WTC11 (cell line): Measurements from ENCODE around the gene WDR1. TPM values are rescaled to one million over a fixed set of nuclear protein-coding genes. Genes with fewer than 3 reads are reported as not detected.
A peak's percentile ranks its signal among the peaks of the same experiment; 100 is the strongest.

Experiments used
- ATAC-seq: fragments of 200-7000 bp; cut with Tn5 transposase; 2 replicates; pipeline ENCODE4 v1.10.0; 2021; ENCODE audit warnings: mild to moderate bottlenecking, moderate library complexity
- CTCF ChIA-PET: fragments of 300-600 bp; sonication (Branson Sonifier 250); formaldehyde crosslinking; loops from one replicate; lab custom pipeline; 2021; ENCODE audit warnings: antibody characterized with exemption; lab: Charles Lee
- POLR2A ChIA-PET: fragments of 350-600 bp; sonication (Branson Sonifier 250); formaldehyde crosslinking; loops from one replicate; lab custom pipeline; 2021; ENCODE audit warnings: antibody characterized with exemption; lab: Charles Lee
- DNase-seq: peaks from one replicate; pipeline ENCODE4 v3.0.0; 2021; ENCODE audit warnings: low spot score
- H3K27ac Mint-ChIP-seq: 2 replicates; pipeline ENCODE4 v1.8.0; 2021; ENCODE audit warnings: mixed read lengths
- H3K27me3 Mint-ChIP-seq: 2 replicates; pipeline ENCODE4 v1.8.0; 2021; ENCODE audit warnings: low read depth, mild to moderate bottlenecking, moderate library complexity, mixed read lengths
- H3K36me3 Mint-ChIP-seq: 2 replicates; pipeline ENCODE4 v1.8.0; 2021; ENCODE audit warnings: mixed read lengths
- H3K4me1 Mint-ChIP-seq: 2 replicates; pipeline ENCODE4 v1.8.0; 2022; ENCODE audit warnings: mixed read lengths
- H3K4me3 Mint-ChIP-seq: 2 replicates; pipeline ENCODE4 v1.8.0; 2021; ENCODE audit warnings: mild to moderate bottlenecking, moderate library complexity, mixed read lengths
- H3K9me3 Mint-ChIP-seq: 2 replicates; pipeline ENCODE4 v1.8.0; 2021; ENCODE audit warnings: mixed read lengths
- ATF1 ChIP-seq: sonication (generic); formaldehyde crosslinking; IDR thresholded peaks from 2 replicates; pipeline ENCODE4 v1.8.1; 2023; ENCODE audit warnings: mild to moderate bottlenecking, moderate library complexity, missing genetic modification reagents
- FOXP1 ChIP-seq: sonication (generic); formaldehyde crosslinking; IDR thresholded peaks from 2 replicates; pipeline ENCODE4 v1.8.0; 2022; ENCODE audit warnings: missing genetic modification reagents, mild to moderate bottlenecking, moderate library complexity, borderline replicate concordance
- GRHL2 ChIP-seq: fragments of 250-450 bp; sonication (Bioruptor Pico); IDR thresholded peaks from 2 replicates; pipeline ENCODE4 v1.8.0; 2022; ENCODE audit warnings: mild to moderate bottlenecking, moderate library complexity; ENCODE audit not compliant: insufficient replicate concordance, severe bottlenecking
- JUN ChIP-seq: sonication (generic); formaldehyde crosslinking; IDR thresholded peaks from 2 replicates; pipeline ENCODE4 v1.8.0; 2023; ENCODE audit warnings: mild to moderate bottlenecking, missing genetic modification reagents
- MXD4 ChIP-seq: fragments of 250-450 bp; sonication (Bioruptor Pico); IDR thresholded peaks from 2 replicates; pipeline ENCODE4 v1.8.0; 2021; ENCODE audit warnings: mild to moderate bottlenecking, moderate library complexity, borderline replicate concordance
- ZNF416 ChIP-seq: fragments of 250-450 bp; sonication (Bioruptor Pico); IDR thresholded peaks from 2 replicates; pipeline ENCODE4 v1.9.0; 2021; ENCODE audit warnings: mild to moderate bottlenecking, inconsistent platforms
- ZNF671 ChIP-seq: fragments of 250-450 bp; sonication (Bioruptor Pico); IDR thresholded peaks from 2 replicates; pipeline ENCODE4 v1.8.0; 2021; ENCODE audit warnings: mild to moderate bottlenecking
- total RNA-seq: library from RNA; stranded (reverse); gene quantifications from 3 replicates; pipeline ENCODE4 v1.2.3, GENCODE V29; 2021
- TF ChIP-seq, protein P1 (sequence below): sonication (generic); formaldehyde crosslinking; IDR thresholded peaks from 2 replicates; pipeline ENCODE4 v1.8.1; 2022; ENCODE audit warnings: mild to moderate bottlenecking, moderate library complexity, missing genetic modification reagents
- TF ChIP-seq, protein P2 (sequence below): sonication (generic); formaldehyde crosslinking; IDR thresholded peaks from 2 replicates; pipeline ENCODE4 v1.8.0; 2023; ENCODE audit warnings: missing genetic modification reagents
- TF ChIP-seq, protein P3 (sequence below): fragments of 250-450 bp; sonication (Bioruptor Pico); IDR thresholded peaks from 2 replicates; pipeline ENCODE4 v1.9.0; 2021; ENCODE audit warnings: mild to moderate bottlenecking
- TF ChIP-seq, protein P4 (sequence below): sonication (generic); formaldehyde crosslinking; IDR thresholded peaks from 2 replicates; pipeline ENCODE4 v1.8.1; 2023; ENCODE audit warnings: mild to moderate bottlenecking, missing genetic modification reagents
- TF ChIP-seq, protein P5 (sequence below): sonication (generic); formaldehyde crosslinking; IDR thresholded peaks from 2 replicates; pipeline ENCODE4 v1.8.1; 2023; ENCODE audit warnings: mild to moderate bottlenecking, missing genetic modification reagents, moderate library complexity
- TF ChIP-seq, protein P6 (sequence below): sonication (generic); formaldehyde crosslinking; IDR thresholded peaks from 2 replicates; pipeline ENCODE4 v1.8.1; 2022; ENCODE audit warnings: missing genetic modification reagents, borderline replicate concordance
- TF ChIP-seq, protein P7 (sequence below): fragments of 200-600 bp; IDR thresholded peaks from 2 replicates; pipeline ENCODE4 v1.8.0; 2022; ENCODE audit warnings: antibody characterized with exemption

The WDR1 gene
- total RNA-seq, 1 experiment from 2014 or later: 288 TPM

DNA sequence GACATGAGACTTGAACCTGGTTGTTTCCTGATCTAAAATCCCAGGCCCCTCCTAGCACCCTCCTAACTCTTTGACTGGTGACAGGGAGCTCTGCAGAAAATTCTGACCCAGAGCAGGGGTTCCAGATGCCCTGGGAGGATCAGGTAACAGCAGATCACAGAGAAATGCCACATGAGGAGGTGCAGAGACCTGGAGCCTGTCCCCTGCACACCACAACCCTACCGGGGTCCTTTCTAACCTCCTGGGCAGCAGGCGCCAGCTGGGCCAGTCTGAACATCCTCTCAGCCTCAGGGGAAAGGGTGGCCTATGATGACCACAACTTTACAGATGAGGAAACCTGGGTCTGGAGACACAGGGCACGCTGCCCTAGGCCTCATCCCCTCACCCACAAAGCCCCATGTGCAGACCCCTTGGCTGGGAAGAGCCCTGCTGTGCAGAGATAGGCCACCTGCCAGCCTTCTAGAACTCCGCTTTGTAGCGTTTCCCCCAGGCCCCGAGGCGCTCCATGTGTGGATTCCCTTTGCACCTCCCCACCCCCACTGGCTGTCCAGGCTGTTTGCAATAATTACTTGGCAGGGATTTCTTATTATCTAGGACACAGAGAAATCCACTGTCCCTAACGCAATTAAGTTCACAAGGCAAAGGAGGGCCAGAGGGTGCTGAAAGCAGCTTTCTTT is 36.5 kb downstream of the WDR1 start (continued):
- no peak for TF ChIP-seq ZNF416 (CRISPR knock-in tag)

DNA sequence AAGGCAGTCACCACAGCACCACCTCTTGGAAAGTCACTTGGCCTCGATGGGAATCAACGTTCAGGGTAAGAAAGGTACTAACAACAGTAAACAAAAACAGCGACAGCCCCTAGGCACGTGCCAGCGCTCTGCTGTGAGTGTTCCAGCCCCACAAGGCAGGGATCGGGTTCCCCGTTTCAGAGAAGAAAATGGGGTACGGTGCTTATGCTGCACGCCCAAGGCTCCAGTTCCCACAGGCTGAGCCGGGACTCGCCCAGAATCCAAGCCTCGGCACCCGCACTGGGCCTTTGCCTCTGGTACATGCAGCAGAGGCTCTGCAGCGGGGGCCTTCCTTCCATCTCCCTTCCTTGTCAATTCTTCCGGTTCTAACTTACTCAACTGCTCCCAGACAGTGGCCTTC is 37.3 kb downstream of the WDR1 start:
- H3K4me1 Mint-ChIP-seq: no peaks in the 10 kb centered on the region
- H3K27ac Mint-ChIP-seq: no peak overlapping the region
- no peak overlapping the region for H3K4me3 Mint-ChIP-seq
- ATAC-seq (no peak), DNase-seq (peak; percentile 0)
- no peaks in the 10 kb centered on the region for H3K9me3 Mint-ChIP-seq
- TF ChIP-seq, protein P1, sequence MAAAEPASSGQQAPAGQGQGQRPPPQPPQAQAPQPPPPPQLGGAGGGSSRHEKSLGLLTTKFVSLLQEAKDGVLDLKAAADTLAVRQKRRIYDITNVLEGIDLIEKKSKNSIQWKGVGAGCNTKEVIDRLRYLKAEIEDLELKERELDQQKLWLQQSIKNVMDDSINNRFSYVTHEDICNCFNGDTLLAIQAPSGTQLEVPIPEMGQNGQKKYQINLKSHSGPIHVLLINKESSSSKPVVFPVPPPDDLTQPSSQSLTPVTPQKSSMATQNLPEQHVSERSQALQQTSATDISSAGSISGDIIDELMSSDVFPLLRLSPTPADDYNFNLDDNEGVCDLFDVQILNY (CRISPR knock-in tag): no peak
- TF ChIP-seq ATF1 (CRISPR knock-in tag): no peak
- no peak for TF ChIP-seq GRHL2 (CRISPR knock-in tag)
- TF ChIP-seq, protein P2, sequence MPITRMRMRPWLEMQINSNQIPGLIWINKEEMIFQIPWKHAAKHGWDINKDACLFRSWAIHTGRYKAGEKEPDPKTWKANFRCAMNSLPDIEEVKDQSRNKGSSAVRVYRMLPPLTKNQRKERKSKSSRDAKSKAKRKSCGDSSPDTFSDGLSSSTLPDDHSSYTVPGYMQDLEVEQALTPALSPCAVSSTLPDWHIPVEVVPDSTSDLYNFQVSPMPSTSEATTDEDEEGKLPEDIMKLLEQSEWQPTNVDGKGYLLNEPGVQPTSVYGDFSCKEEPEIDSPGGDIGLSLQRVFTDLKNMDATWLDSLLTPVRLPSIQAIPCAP (CRISPR knock-in tag): no peak
- TF ChIP-seq ZNF671: no peak
- TF ChIP-seq, protein P3, sequence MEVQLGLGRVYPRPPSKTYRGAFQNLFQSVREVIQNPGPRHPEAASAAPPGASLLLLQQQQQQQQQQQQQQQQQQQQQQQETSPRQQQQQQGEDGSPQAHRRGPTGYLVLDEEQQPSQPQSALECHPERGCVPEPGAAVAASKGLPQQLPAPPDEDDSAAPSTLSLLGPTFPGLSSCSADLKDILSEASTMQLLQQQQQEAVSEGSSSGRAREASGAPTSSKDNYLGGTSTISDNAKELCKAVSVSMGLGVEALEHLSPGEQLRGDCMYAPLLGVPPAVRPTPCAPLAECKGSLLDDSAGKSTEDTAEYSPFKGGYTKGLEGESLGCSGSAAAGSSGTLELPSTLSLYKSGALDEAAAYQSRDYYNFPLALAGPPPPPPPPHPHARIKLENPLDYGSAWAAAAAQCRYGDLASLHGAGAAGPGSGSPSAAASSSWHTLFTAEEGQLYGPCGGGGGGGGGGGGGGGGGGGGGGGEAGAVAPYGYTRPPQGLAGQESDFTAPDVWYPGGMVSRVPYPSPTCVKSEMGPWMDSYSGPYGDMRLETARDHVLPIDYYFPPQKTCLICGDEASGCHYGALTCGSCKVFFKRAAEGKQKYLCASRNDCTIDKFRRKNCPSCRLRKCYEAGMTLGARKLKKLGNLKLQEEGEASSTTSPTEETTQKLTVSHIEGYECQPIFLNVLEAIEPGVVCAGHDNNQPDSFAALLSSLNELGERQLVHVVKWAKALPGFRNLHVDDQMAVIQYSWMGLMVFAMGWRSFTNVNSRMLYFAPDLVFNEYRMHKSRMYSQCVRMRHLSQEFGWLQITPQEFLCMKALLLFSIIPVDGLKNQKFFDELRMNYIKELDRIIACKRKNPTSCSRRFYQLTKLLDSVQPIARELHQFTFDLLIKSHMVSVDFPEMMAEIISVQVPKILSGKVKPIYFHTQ: no peak
- TF ChIP-seq, protein P4, sequence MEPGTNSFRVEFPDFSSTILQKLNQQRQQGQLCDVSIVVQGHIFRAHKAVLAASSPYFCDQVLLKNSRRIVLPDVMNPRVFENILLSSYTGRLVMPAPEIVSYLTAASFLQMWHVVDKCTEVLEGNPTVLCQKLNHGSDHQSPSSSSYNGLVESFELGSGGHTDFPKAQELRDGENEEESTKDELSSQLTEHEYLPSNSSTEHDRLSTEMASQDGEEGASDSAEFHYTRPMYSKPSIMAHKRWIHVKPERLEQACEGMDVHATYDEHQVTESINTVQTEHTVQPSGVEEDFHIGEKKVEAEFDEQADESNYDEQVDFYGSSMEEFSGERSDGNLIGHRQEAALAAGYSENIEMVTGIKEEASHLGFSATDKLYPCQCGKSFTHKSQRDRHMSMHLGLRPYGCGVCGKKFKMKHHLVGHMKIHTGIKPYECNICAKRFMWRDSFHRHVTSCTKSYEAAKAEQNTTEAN (CRISPR knock-in tag): no peak
- TF ChIP-seq, protein P5, sequence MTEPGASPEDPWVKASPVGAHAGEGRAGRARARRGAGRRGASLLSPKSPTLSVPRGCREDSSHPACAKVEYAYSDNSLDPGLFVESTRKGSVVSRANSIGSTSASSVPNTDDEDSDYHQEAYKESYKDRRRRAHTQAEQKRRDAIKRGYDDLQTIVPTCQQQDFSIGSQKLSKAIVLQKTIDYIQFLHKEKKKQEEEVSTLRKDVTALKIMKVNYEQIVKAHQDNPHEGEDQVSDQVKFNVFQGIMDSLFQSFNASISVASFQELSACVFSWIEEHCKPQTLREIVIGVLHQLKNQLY: no peak
- TF ChIP-seq FOXP1 (CRISPR knock-in tag): no peak
- TF ChIP-seq, protein P6, sequence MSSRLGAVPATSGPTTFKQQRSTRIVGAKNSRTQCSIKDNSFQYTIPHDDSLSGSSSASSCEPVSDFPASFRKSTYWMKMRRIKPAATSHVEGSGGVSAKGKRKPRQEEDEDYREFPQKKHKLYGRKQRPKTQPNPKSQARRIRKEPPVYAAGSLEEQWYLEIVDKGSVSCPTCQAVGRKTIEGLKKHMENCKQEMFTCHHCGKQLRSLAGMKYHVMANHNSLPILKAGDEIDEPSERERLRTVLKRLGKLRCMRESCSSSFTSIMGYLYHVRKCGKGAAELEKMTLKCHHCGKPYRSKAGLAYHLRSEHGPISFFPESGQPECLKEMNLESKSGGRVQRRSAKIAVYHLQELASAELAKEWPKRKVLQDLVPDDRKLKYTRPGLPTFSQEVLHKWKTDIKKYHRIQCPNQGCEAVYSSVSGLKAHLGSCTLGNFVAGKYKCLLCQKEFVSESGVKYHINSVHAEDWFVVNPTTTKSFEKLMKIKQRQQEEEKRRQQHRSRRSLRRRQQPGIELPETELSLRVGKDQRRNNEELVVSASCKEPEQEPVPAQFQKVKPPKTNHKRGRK (CRISPR knock-in tag): no peak
- no peak for TF ChIP-seq MXD4 (CRISPR knock-in tag)
- TF ChIP-seq, protein P7, sequence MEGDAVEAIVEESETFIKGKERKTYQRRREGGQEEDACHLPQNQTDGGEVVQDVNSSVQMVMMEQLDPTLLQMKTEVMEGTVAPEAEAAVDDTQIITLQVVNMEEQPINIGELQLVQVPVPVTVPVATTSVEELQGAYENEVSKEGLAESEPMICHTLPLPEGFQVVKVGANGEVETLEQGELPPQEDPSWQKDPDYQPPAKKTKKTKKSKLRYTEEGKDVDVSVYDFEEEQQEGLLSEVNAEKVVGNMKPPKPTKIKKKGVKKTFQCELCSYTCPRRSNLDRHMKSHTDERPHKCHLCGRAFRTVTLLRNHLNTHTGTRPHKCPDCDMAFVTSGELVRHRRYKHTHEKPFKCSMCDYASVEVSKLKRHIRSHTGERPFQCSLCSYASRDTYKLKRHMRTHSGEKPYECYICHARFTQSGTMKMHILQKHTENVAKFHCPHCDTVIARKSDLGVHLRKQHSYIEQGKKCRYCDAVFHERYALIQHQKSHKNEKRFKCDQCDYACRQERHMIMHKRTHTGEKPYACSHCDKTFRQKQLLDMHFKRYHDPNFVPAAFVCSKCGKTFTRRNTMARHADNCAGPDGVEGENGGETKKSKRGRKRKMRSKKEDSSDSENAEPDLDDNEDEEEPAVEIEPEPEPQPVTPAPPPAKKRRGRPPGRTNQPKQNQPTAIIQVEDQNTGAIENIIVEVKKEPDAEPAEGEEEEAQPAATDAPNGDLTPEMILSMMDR: no peak
- TF ChIP-seq JUN (CRISPR knock-in tag): no peak
- CTCF ChIA-PET: no interaction called here
- POLR2A ChIA-PET: no interaction called here
- no peaks in the 10 kb centered on the region for H3K27me3 Mint-ChIP-seq
- peaks cover 81% of the 10 kb centered on the region for H3K36me3 Mint-ChIP-seq
